Endothelial cell (in vitro differentiated cells): ENCODE results near the gene ANKRD26. TPM values are rescaled to one million over a fixed set of nuclear protein-coding genes. Genes with fewer than 3 reads are reported as not detected.

ENCODE experiments used
- DNase-seq: peaks from one replicate; pipeline ENCODE4 v3.0.0; 2021; ENCODE audit warnings: low spot score
- H3K27ac Mint-ChIP-seq: one replicate; pipeline ENCODE4 v1.8.0; 2021; ENCODE audit warnings: mixed read lengths, inconsistent platforms; ENCODE audit not compliant: unreplicated experiment
- H3K27me3 Mint-ChIP-seq: one replicate; pipeline ENCODE4 v1.8.0; 2021; ENCODE audit warnings: mild to moderate bottlenecking, moderate library complexity, mixed read lengths, inconsistent platforms; ENCODE audit not compliant: unreplicated experiment
- H3K36me3 Mint-ChIP-seq: one replicate; pipeline ENCODE4 v1.8.0; 2021; ENCODE audit warnings: mild to moderate bottlenecking, low read depth, mixed read lengths, inconsistent platforms; ENCODE audit not compliant: unreplicated experiment
- H3K4me1 Mint-ChIP-seq: one replicate; pipeline ENCODE4 v1.8.0; 2021; ENCODE audit warnings: mild to moderate bottlenecking, mixed read lengths, inconsistent platforms; ENCODE audit not compliant: unreplicated experiment
- H3K4me3 Mint-ChIP-seq: one replicate; pipeline ENCODE4 v1.8.0; 2021; ENCODE audit warnings: mild to moderate bottlenecking, mixed read lengths, inconsistent platforms; ENCODE audit not compliant: unreplicated experiment
- H3K9me3 Mint-ChIP-seq: one replicate; pipeline ENCODE4 v1.8.0; 2021; ENCODE audit warnings: mixed read lengths, inconsistent platforms; ENCODE audit not compliant: unreplicated experiment
- CTCF ChIP-seq: fragments of 200-600 bp; sonication (generic); IDR thresholded peaks from one replicate; pipeline ENCODE4 v1.5.0; 2021; ENCODE audit warnings: antibody characterized with exemption; ENCODE audit not compliant: unreplicated experiment
- total RNA-seq: library from RNA; stranded (reverse); fragmentation: NEBNext Ultra II Directional; extraction: Animal tissue kit (Norgen Biotek cat#: 25700); gene quantifications from one replicate; pipeline ENCODE4 v1.2.1, GENCODE V29; 2021; ENCODE audit not compliant: unreplicated experiment

ANKRD26 gene
- total RNA-seq, 1 donor from 2014 or later, result 12.5 TPM

- H3K36me3 Mint-ChIP-seq, result peaks cover 10% of the 10 kb centered on the region
- peaks cover 4% of the 10 kb centered on the region for H3K9me3 Mint-ChIP-seq
- H3K27me3 Mint-ChIP-seq, result peaks cover 2% of the 10 kb centered on the region
- TF ChIP-seq CTCF, result no peak
- DNase-seq, result no peak
- peak overlapping the region; percentile 27 for H3K4me3 Mint-ChIP-seq
- H3K4me1 Mint-ChIP-seq, result peaks cover 34% of the 10 kb centered on the region
- H3K27ac Mint-ChIP-seq, result peak overlapping the region; percentile 79
Measured at GRCh38 chr10:27022048-27022447, 78.2 kb downstream of the ANKRD26 start.

- Mint-ChIP-seq H3K27ac (no peak overlapping the region), H3K4me1 (peaks cover 28% of the 10 kb centered on the region), H3K36me3 (peaks cover 10% of the 10 kb centered on the region), H3K9me3 (peaks cover 4% of the 10 kb centered on the region), H3K27me3 (peaks cover 2% of the 10 kb centered on the region), H3K4me3 (no peak overlapping the region)
- DNase-seq, result no peak
- no peak for TF ChIP-seq CTCF
Measured at GRCh38 chr10:27020243-27020642, 80.1 kb downstream of the ANKRD26 start.

- no peak overlapping the region for H3K27ac Mint-ChIP-seq
- peaks cover 10% of the 10 kb centered on the region for H3K36me3 Mint-ChIP-seq
- DNase-seq, result no peak
- no peak for TF ChIP-seq CTCF
- peaks cover 2% of the 10 kb centered on the region for H3K27me3 Mint-ChIP-seq
- peaks cover 25% of the 10 kb centered on the region for H3K4me1 Mint-ChIP-seq
- peaks cover 4% of the 10 kb centered on the region for H3K9me3 Mint-ChIP-seq
- H3K4me3 Mint-ChIP-seq, result no peak overlapping the region
Measured at GRCh38 chr10:27019827-27020226, 80.5 kb downstream of the ANKRD26 start.

GRCh38 chr10:26997610-26998009, 102.7 kb downstream of the ANKRD26 start:
- H3K9me3 Mint-ChIP-seq, result no peaks in the 10 kb centered on the region
- H3K36me3 Mint-ChIP-seq, result peaks cover 40% of the 10 kb centered on the region
- no peaks in the 10 kb centered on the region for H3K4me1 Mint-ChIP-seq
- peak overlapping the region; percentile 57 for H3K27ac Mint-ChIP-seq
- no peak for TF ChIP-seq CTCF
- peak overlapping the region; percentile 7 for H3K4me3 Mint-ChIP-seq
- H3K27me3 Mint-ChIP-seq, result peaks cover 2% of the 10 kb centered on the region
- DNase-seq, result no peak

- H3K27me3 Mint-ChIP-seq, result peaks cover 2% of the 10 kb centered on the region
- DNase-seq, result no peak
- no peak overlapping the region for H3K4me3 Mint-ChIP-seq
- H3K27ac Mint-ChIP-seq, result no peak overlapping the region
- H3K4me1 Mint-ChIP-seq, result no peaks in the 10 kb centered on the region
- no peak for TF ChIP-seq CTCF
- H3K9me3 Mint-ChIP-seq, result no peaks in the 10 kb centered on the region
- peaks cover 24% of the 10 kb centered on the region for H3K36me3 Mint-ChIP-seq
Measured at GRCh38 chr10:26994743-26995142, 105.6 kb downstream of the ANKRD26 start.
